ENCODE results near the gene CNN2. TPM values are rescaled to one million over a fixed set of nuclear protein-coding genes. Genes with fewer than 3 reads are reported as not detected.

CNN2 gene
- total and polyA plus RNA-seq, 2 of the 8 experiments (the other 6 are each of a cell fraction or from before 2014, with no cell fraction given) = 189 to 551 TPM

DNA sequence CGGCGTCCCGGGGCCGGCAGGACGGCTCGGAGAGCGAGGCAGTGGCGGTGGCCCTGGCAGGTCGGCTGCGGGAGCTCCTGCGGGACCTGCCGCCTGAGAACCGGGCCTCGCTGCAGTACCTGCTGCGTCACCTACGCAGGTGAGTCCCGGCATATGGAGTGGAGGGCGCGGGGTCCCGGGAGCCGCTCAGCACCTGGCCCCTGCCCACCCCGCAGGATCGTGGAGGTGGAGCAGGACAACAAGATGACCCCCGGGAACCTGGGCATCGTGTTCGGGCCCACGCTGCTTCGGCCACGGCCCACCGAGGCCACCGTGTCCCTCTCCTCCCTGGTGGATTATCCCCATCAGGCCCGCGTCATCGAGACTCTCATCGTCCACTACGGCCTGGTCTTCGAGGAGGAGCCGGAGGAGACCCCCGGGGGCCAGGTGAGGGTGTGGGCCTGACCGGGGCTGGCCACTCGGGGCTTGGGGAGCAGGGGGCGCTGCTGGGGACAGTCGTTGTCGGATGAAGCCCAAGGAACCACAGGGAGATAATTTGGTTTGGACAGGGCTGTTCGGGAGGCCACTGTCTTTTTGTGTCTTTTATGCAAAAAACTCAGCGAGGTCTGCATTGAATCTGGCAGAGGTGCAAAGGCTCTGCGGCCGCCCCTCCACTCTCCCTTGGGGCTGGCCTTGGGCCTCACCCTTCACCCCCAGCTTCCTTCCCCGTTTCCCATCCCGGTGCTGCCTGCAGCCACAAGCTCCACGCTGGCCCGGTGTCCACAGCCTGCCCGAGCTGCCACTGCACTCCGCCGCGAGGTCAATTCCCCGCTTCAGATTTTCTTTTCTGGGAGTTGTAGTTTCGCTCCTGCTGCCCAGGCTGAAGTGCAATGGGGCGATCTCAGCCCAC is 56.8 kb downstream of the CNN2 start:
- Histone ChIP-seq H3K36me3 (ENCODE audit: control insufficient read depth in 2 of 4, insufficient read depth in 4 of 4, low read length in 3 of 4) (peaks cover 0 to 57% (median 16%) of the 10 kb centered on the region in 4 experiments; a peak in 4 of 8 replicates), H4K20me1 (replicated peaks in 1 of 2; ENCODE audit: control insufficient read depth in 1 of 2, insufficient read depth in 2 of 2, low read length in 2 of 2) (peaks cover 2 to 17% of the 10 kb centered on the region in 2 experiments), H4K5ac (ENCODE audit: insufficient read length, low read depth, low read length) (no peak overlapping the region), H3K14ac (ENCODE audit: insufficient read length) (no peak overlapping the region), H4K91ac (replicated peaks; ENCODE audit: insufficient read length, low read length) (no peak overlapping the region), H3K4ac (replicated peaks; ENCODE audit: insufficient read length, low read depth, low read length) (no peak overlapping the region), H3K79me1 (ENCODE audit: low read depth, low read length) (no peaks in the 10 kb centered on the region; the same call in 1 of the 2 replicates), H3K4me3 (ENCODE audit: extremely low read depth in 1 of 4, insufficient read depth in 2 of 4, low read depth in 3 of 4, low read length in 4 of 4) (peak overlapping the region in 1 of 4 experiments; percentile 50; a peak in 2 of 8 replicates), H3K18ac (ENCODE audit: extremely low read depth, low read length) (no peak overlapping the region), H3K27ac (ENCODE audit: low read depth, low read length) (no peak overlapping the region), H3K4me1 (replicated peaks in 1 of 4; ENCODE audit: control insufficient read depth in 3 of 4, insufficient read depth in 4 of 4, low read length in 3 of 4) (peaks cover 0 to 7% (median 0%) of the 10 kb centered on the region in 4 experiments; a peak in 4 of 7 replicates), H3K23me2 (ENCODE audit: low read depth, low read length) (no peaks in the 10 kb centered on the region), H3K9ac (replicated peaks in 1 of 4; ENCODE audit: extremely low read depth in 1 of 4, low read depth in 3 of 4, low read length in 3 of 4) (no peak overlapping the region), H2AFZ (ENCODE audit: low read length) (no peak overlapping the region), H4K8ac (ENCODE audit: extremely low read depth, insufficient read depth, low read length) (no peak overlapping the region), H2AK5ac (ENCODE audit: low read depth, low read length) (no peak overlapping the region), H2BK120ac (replicated peaks; ENCODE audit: low read depth, low read length) (no peak overlapping the region), H3K56ac (replicated peaks; ENCODE audit: insufficient read length, low read depth, low read length) (no peak overlapping the region), H3K9me3 (ENCODE audit: insufficient read depth in 2 of 2, low read depth in 1 of 2, low read length in 1 of 2) (no peaks in the 10 kb centered on the region), H3K79me2 (ENCODE audit: control insufficient read depth in 1 of 2, insufficient read depth in 2 of 2, low read length in 2 of 2) (no peaks in the 10 kb centered on the region), H3K23ac (ENCODE audit: insufficient read length) (no peak overlapping the region), H3K27me3 (replicated peaks in 1 of 4; ENCODE audit: control insufficient read depth in 3 of 4, extremely low read depth in 1 of 4, insufficient read depth in 3 of 4, low read length in 3 of 4) (no peaks in the 10 kb centered on the region), H2BK15ac (ENCODE audit: low read length) (no peak overlapping the region), H2BK20ac (ENCODE audit: low read length) (no peak overlapping the region), H3K4me2 (ENCODE audit: insufficient read depth in 1 of 2, low read depth in 2 of 2, low read length in 2 of 2) (peak overlapping the region in 1 of 2 experiments; percentile 58; a peak in 1 of 4 replicates), H2BK5ac (ENCODE audit: low read depth, low read length) (no peak overlapping the region), H2BK12ac (ENCODE audit: low read depth, low read length) (no peak overlapping the region)
- WGBS, 2 experiments (ENCODE audit: extremely low coverage in 1 of 2, insufficient coverage in 1 of 2, insufficient read length in 1 of 2, insufficient replicate concordance in 2 of 2, low coverage in 1 of 2, low lambda C conversion rate in 2 of 2, missing lambda C conversion rate in 1 of 2) = 94% methylated on average over 46 of the region's 59 CpGs; no CpG with 5 or more reads in 1 of the 2 experiments
- ChIA-PET POLR2A (ENCODE audit: partially characterized antibody) (interaction anchor here (0.8 to 10.3 kb wide), 23 partner anchors 7 to 191 kb away, joined by 3 to 116 read pairs (median 5); partner anchors contain the start of genes ARHGAP45, ATP5F1D, CNN2 and GPX4), CTCF (ENCODE audit: partially characterized antibody) (interaction anchor here (0.7 to 8.9 kb wide), 13 partner anchors 11 to 161 kb away, joined by 3 to 54 read pairs (median 4); partner anchors contain the start of gene ARHGAP45)
- FAIRE-seq (no peak), DNase-seq (ENCODE audit: low read depth in 1 of 2, low spot score in 2 of 2) (no peak)
- 0 out of 2 replicates have a peak, but pooled peaks have one; percentile 23 for TF ChIP-seq GABPA (IDR thresholded peaks at IDR 0.05; ENCODE audit: borderline replicate concordance, insufficient read depth, low read length)
- no peak for TF ChIP-seq TCF12 (IDR thresholded peaks at IDR 0.05; ENCODE audit: low read depth, low read length)

Measured in H1 (cell line).